Vagina (tissue), 2 donors: ENCODE results near the gene PBLD.

Experiments
- CTCF ChIP-seq, 3 experiments: fragments of 450-650 bp in 2 of 3; fragments of 200-600 bp in 1 of 3; sonication (generic) in 1 of 3; IDR thresholded peaks; one replicate each; pipeline ENCODE4 v1.5.1; 2017 to 2019; ENCODE audit warnings: antibody characterized with exemption in 3 of 3, mild to moderate bottlenecking in 2 of 3, moderate library complexity in 2 of 3
- POLR2AphosphoS5 ChIP-seq, 2 donors: sonication (generic); formaldehyde crosslinking; IDR thresholded peaks; one replicate each; pipeline ENCODE4 v1.9.0; 2017; ENCODE audit warnings: antibody characterized with exemption in 2 of 2, mild to moderate bottlenecking in 2 of 2, low read depth in 1 of 2; ENCODE audit not compliant: insufficient read depth in 1 of 2

- TF ChIP-seq POLR2AphosphoS5 (IDR thresholded peaks at IDR 0.05; ENCODE audit: insufficient read depth in 1 of 2, low read depth in 1 of 2) (no peak), CTCF (IDR thresholded peaks at IDR 0.05) (no peak)
Observed at GRCh38 chr10:68371604-68372003, 38.9 kb upstream of the PBLD start.
